Endothelial cell of umbilical vein (primary cell): Measurements from ENCODE around the gene ULBP2.

Experiments used
- CTCF ChIP-seq, 2 donors: IDR thresholded peaks; 1 replicate in 1 of 2; 2 replicates in 1 of 2; pipeline ENCODE4 v1.5.1; 2011; ENCODE audit warnings: low read length in 2 of 2, mild to moderate bottlenecking in 2 of 2, moderate library complexity in 2 of 2, control low read depth in 1 of 2, inconsistent platforms in 1 of 2, low read depth in 1 of 2; ENCODE audit not compliant: insufficient read depth in 1 of 2; ENCODE audit errors: extremely low read depth in 1 of 2
- EZH2 ChIP-seq: IDR thresholded peaks from 2 replicates; pipeline ENCODE4 v1.6.1; 2012; ENCODE audit warnings: borderline replicate concordance, low read depth, mild to moderate bottlenecking, moderate library complexity, low read length, inconsistent platforms; ENCODE audit not compliant: severe bottlenecking
- GATA2 ChIP-seq: IDR thresholded peaks from 2 replicates; pipeline ENCODE4 v1.7.0; 2011; ENCODE audit warnings: low read depth, mild to moderate bottlenecking, moderate library complexity, mixed read lengths, low read length; ENCODE audit not compliant: insufficient read length, insufficient read depth
- MAX ChIP-seq: IDR thresholded peaks from 2 replicates; pipeline ENCODE4 v1.6.1; 2011; ENCODE audit not compliant: insufficient read depth, insufficient read length
- POLR2A ChIP-seq: IDR thresholded peaks from 2 replicates; pipeline ENCODE4 v1.6.1; 2012; ENCODE audit warnings: low read depth, mild to moderate bottlenecking, control low read depth, low read length
- POLR2AphosphoS5 ChIP-seq: IDR thresholded peaks from 2 replicates; pipeline ENCODE4 v1.6.1; 2012; ENCODE audit warnings: low read depth, mild to moderate bottlenecking, control low read depth, low read length, moderate library complexity; ENCODE audit not compliant: insufficient read depth

- no peak for TF ChIP-seq CTCF (IDR thresholded peaks at IDR 0.05; ENCODE audit: extremely low read depth in 1 of 2, insufficient read depth in 1 of 2, low read depth in 1 of 2, low read length in 2 of 2)
- TF ChIP-seq POLR2AphosphoS5, result no peak
- TF ChIP-seq POLR2A, result no peak
- no peak for TF ChIP-seq MAX
- no peak for TF ChIP-seq EZH2
- TF ChIP-seq GATA2, result no peak
Observed at GRCh38 chr6:149979293-149979692, 37.5 kb downstream of the ULBP2 start.
